ENCODE data around the gene DYNLT4.
A peak's percentile ranks its signal among the peaks of the same experiment; 100 is the strongest.
"Not testable (repeated sequence)": the region's sequence is repeated elsewhere in the genome, so short reads cannot be mapped to it uniquely, and the experiment has no call there.

The DYNLT4 gene

DNA sequence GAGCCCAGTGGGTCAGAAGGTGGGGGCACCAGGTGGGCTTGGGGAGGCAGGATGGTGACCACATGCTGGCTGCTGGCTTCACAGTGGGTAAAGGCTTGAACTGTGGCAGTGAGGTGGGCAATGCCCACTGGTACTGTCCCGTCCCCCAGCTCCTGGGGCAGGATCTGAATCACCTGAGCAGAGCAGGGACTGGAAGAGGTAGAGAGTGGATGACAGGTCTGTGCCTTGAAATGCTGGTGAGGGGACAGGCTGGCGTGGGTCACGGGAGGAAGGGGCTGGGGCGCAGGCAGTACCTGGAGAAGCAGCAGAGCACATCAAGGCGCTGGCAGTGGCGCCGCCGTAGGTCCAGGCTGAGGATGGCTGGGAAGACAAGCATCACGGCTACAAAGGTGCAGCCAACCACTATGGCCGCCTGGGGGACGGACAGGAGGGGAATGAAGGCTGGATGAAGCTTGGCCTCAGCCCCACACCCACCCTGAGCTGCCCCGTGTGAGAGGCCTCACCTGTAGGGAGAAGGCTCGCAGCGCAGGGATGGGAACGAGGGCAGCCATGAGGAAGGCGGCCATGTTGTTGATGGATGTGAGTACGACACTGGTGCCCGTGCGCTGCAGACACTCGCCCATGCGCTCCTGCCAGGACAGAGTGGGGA is 21.0 kb upstream of the DYNLT4 start:
- DNase-seq, result no peak

DNA sequence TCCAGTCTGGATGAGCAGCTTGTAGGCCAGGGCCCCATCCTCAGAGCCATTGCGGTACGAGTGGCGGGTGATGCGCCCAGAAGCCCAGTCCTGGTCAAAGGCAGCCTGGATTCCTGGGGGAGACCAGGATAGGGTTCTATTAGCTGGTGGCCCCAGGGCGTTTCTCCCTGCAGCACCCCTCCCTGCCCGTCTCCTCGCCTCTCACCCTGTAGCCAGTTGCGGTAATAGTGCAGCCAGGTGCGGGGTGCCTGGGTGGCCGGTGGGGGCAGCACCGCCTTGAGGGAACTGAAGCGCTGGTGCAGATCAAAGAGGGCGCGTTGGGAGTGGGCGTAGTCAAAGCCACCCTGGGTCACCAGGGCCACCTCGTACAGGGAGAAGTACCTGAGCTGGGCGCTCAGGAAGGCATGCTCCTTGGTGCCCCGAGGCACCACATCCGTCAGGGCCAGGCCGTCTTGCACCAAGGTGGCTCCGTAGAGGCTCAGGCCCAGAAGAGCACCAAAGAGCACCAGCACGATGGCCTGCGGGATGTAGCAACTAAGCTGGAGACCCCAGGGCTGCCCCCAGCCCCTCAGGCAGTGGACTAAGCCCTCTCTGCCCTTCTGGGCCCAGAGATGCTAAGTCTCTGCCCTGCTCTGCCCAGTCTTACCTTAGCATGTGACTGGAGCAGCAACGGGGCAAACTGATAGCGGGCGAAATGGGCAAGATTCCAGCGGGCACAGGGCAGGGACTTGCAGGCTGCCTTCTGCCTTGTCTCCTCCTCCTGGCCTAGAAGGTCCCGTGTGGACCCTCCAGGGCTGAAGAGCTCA is 20.2 kb upstream of the DYNLT4 start:
- DNase-seq, result no peak

DNA sequence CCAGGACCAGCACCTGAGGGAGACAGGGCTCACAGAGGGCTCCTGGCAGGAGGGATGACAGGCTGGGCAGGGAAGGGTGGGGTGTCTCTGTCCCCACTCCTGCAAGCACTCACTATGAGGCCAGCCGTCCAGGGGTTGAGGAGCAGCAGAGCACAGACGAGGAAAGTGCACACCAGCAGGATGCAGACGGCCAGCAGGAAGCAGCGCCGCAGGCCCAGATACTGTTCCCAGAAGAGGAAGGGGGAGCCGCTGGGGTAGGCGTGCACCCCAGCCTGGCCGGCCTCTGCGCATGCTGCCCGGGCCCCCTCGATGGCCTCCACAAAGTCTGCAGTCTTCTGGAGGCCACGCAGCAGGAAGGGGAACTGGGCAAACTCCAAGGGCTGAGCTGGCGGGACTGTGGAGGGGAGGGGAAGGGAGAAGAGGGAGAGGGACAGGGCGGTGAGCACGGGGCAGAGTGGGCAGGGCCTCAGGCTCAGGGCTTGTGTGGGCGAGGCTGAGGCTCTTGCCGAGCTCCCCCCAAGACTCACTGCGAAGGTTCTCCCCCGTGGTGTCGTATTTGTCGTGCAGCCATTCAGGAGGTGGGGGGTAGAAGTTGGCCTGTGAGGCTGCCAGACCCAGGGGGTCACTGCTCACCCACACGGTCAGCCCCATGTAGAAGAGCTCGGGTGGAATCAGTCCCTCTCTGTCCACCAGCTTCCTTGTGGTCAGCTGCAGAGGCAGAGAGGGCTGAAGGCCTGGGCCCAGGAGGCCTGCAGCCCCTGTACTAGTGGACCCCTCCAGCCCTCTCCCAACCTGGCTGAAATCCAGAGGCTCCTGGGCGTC is 19.4 kb upstream of the DYNLT4 start:
- DNase-seq, result peak; percentile 27 to 75

DNA sequence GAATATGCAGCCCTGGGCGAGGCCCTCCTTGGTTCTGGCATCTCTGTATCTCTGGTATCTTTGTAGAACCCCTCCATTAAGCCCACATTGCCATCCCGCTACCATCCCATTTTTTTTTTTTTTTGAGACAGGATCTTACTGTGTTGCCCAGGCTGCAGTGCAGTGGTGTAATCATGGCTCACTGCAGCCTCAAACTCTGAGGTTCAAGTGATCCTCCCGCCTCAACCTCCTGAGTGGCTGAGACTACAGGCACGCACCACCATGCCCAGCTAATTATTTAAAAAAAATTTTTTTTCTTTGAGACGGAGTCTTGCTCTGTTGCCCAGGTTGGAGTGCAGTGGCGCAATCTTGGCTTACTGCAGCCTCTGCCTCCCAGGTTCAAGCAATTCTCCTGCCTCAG is 17.2 kb upstream of the DYNLT4 start:
- not testable (repeated sequence) for DNase-seq

DNA sequence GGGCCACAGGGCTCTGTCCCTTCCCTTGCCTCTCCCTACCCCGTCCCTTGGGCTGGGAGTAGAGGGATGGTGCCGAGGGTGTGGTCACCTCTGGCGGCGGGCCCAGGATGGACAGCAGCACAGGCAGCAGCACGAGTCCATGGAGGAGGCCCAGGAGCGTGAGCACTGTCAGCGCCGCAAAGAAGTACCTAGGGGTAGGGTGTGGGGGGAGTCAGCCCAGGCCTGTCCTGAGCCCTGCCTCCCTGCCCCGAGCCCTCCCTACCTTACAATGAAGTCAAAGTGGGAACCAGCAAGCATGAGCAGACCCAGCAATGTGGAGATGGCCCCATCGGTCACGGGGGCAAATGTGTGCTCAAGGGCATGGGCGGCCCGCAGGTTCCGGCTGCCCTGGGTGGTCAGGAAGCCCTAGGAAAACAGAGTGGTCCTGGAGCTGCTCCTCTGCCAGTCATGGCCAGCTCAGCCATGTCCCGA is 15.9 kb upstream of the DYNLT4 start:
- no peak for DNase-seq

DNA sequence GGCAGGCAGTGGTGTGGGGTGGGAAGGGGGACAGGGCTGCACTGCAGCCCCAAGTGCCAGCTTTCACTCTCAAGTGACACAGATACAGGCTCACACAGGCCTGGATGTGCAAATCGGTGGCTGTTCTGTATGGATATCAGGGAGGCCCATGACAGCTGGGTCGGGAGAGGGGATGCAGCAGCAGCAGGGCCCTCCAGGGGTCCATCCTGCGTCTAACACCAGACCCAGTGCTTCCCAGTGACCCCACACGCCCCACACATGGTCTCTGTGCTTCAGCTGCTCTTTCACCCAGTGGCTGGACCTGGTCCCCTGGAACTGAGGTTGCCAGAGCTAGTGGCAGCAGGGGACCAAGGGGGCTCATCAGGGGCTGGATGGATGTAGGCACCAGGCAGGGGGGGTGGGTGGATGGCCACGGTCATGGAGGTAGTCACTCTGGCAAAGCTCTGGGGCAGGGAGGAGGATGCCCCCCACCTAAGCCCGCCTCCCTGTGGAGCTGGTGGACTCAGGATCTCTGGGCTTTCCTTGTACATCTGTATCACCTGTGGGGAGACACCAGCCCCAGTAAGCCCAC is 15.1 kb upstream of the DYNLT4 start:
- DNase-seq, result no peak

DNA sequence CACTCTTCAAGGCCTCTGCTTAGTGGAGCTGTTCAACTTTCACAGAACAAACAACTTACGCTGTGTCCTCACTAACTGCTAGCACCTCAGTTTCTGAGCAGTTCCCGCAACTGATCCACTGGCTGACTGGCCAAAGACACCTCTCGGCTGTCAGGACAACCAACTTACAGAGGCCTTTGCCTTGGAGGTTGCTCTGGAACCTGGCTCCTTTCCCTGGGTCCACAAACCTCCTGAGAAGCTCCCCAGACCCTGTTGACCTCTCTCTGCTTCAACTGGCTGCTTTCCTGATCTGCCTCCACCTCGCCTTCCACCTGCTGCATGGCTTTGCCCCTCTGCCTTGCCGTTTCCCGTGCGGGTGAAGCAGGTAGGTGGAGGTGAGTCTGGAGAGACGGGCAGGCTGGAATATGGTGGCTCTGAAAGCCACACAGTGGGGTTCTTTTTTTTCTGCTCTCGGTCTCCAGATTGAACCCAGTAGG is 14.1 kb upstream of the DYNLT4 start:
- no peak for DNase-seq

DNA sequence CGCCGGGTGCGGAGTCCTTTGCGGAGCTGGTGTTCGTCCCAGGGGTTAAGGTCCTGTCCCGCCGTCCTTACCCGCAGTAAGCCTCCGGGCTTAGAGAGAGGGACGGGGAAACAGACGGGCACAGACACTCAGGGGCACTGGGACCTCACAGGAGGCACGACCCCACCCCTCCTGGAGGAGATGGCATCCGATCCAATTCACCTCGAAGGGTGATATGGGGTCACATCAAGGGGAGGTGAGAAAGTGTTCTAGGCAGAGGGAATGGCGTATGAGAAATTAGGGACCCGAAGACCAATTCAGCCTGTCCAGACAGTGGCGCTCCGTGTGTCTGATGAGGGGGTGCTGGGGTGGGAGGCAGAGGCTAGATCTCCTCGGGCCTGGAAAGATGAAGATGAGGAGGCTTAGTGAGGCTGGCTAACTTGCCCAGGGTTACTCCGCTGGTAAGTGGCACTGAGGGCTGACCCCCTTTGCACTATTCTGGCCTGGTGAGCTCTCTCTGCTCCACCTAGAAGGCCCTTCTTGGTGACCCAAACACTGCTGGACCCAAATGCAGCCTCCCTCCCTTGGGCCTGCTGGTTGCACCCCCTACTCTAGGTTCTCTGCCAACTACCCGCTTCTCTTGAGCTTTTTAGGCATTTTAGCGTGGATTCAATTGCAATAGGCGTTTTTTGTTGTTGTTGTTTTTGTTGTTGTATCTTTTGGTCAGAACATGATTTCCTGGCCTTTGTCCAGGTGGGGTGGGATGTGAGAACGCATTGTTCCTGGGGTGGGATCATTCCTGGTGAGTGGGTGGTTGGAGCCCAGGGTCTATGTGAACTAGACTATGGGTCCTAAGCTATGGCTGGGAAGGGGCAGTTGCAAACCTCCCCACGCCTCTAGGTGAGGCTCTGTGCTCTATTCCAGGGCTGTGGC is 13.4 kb upstream of the DYNLT4 start:
- DNase-seq, result peak in 1 of 2 donors; percentile 79

DNA sequence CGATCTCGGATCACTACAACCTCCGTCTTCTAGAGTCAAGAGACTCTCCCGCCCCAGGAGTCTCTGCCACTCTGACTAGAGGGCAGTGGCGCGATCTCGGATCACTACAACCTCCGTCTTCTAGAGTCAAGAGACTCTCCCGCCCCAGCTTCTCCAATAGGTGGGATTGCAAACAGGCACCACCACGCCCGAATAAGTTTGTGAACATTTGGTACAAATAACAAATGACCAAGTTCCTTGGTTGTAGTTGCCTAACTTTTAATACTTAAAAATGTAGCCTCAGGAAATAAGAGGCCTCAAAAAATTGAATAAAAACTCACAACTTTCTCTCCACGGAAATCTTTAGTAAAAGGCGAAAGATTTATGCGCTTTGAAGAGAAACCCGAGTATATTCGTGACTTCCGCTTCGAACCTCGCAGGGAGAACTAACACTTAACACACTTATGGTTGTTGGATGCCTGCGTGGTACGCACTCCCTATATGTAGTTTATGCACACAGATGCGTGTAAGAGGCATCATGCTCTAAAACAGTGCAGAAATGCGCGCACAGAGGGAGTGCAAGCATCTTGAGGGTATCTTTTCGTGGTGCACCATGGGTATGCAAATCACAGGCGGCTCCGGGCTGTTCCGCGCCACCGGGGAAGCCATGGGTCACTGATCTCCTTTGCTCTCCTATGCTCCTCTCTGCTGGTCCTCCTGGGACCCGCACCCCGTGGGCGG is 12.6 kb upstream of the DYNLT4 start:
- peak; percentile 86 to 90 for DNase-seq

DNA sequence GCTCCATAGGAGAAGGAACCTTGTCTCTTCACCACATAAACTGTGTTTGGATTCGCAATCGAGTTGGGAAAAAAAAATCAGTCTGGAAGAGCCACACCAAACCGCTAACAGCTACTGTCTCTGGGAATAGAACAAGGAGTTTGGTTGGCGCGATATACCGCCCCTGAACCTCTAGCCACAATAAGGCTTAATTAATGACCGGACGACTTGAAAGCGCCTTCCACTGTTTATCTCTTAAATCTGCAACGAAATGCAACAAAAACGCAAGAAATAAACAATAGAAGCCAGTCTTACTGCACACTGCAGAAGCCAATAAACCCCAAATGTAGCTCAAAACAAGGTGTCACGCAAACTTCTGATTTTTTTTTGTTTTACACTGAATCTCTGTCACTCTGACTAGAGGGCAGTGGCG is 12.1 kb upstream of the DYNLT4 start:
- no peak for DNase-seq

DNA sequence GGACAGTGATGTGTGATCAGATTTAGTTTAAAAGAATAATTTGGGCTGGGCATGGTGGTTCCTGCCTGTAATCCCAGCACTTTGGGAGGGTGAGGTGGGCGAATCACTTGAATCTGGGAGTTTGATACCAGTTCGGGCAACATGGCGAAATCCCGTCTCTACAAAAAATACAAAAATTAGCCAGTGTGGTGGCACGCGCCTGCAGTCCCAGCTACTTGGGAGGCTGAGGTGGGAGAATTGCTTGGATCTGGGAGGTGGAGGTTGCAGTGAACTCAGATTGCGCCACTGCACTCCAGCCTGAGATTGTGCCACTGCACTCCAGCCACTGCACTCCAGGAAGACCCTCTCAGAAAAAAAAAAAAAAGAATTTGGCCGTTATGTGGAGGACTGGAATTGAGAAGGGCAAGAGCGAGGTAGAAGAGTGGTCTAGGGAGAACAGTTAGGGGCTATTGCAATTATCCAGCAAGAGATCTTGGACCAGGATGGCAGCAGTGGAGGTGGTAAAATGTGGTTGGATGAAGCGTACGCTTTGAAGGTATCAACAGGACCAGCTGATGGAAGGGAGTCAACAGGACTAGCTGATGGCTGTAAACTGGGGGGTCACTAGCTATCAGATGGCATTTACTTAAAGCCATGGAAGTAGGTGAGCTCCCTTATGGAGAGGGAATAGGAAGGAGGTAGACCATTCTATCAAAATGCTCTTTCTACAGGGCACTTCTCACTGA is 10.8 kb upstream of the DYNLT4 start:
- DNase-seq, result no peak

DNA sequence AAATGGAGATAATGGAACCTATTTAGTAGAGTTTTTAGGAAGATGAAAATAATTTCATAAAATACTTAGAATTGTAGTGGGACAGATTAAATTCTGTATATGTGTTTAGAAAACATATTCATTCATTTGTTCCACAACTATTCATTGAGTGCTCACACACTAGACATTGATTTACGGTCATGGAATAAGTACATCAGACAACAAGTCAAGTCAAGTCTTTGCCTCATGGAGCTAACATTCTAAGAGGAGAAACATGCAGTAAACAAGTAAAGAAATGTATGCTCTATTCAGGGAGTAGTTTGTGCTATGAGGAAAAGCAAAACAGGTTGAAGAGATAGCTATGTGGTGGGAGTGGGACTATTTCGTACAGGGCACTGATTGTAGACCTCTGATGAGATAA is 10.2 kb upstream of the DYNLT4 start:
- no peak for DNase-seq

DNA sequence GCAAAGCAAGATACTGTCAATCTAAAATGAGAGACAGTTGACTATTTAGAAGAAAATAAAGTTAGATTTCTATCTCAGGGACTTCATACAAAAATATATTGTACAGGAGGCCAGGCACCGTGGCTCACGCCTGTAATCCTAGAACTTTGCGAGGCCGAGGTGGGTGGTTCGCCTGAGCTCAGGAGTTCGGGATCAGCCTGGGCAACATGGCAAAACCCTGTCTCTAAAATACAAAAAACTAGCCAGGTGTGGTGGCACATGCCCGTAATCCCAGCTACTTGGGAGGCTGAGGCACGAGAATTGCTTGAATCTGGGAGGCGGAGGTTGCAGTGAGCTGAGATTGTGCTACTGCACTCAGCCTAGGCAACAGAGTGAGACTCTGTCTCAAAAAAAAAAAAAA is 8.8 kb upstream of the DYNLT4 start:
- not testable (repeated sequence) for DNase-seq

DNA sequence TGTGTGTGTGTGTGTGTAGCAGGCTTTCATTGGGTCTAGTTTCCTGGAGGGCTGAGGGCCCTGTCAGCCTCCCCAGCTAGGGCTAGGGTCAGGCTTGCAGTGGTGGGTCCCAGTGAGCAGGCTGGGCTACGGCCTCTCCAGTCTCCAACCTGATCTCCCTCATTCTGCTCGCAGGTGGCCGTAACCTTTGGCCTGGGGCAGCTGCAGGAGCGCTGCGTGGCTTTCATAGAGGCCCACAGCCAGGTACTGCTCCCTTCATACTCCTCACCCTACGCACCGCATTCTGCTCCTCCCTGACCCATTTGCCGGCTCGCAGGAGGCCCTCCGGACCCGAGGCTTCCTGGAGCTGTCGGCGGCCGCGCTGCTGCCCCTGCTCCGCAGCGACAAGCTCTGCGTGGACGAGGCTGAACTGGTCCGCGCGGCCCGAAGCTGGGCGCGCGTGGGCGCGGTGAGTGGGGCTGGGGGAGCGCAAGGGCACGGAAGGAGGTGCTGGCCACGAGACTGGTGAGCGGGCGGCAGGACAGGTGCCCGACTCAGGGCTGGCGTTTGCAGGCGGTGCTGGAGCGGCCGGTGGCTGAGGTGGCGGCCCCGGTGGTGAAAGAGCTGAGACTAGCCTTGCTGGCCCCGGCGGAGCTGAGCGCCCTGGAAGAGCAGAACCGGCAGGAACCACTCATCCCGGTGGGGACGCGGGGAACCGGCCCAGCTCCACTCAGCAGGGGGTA is 5.8 kb upstream of the DYNLT4 start:
- DNase-seq, result no peak

DNA sequence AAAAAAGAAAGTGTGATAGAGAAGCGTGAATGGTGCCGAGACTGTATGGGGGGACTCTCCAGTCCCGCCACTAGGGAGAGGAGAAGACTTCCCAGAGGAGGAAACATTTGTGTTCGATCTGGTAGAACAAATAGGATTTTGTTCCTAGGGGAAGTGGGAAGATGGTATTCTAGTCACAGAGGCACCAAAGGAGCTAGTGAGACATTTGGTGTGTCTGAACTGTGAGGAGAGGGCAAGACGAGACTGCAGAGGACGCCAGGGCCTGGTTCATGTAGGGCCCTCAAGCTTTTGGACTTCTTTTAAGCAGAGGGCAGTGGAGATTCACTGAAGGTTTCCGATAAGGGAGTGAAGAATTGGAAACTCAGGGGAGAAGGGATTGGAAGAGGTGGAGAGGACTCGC is 4.1 kb upstream of the DYNLT4 start:
- no peak for DNase-seq

DNA sequence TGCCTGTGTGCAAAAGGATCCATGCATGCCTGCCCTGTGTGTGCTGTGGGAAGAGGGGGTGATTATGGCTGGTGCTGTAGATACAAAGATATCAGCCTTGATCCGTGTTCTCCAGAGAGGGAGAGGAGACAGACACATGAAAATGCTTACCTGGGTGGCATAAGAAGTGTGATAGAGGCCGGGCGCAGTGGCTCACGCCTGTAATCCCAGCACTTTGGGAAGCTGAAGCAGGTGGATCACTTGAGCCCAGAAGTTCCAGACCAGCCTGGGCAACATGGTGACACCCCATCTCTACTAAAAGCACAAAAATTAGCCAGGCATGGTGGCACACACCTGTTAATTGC is 3.6 kb upstream of the DYNLT4 start:
- not testable (repeated sequence) for DNase-seq

DNA sequence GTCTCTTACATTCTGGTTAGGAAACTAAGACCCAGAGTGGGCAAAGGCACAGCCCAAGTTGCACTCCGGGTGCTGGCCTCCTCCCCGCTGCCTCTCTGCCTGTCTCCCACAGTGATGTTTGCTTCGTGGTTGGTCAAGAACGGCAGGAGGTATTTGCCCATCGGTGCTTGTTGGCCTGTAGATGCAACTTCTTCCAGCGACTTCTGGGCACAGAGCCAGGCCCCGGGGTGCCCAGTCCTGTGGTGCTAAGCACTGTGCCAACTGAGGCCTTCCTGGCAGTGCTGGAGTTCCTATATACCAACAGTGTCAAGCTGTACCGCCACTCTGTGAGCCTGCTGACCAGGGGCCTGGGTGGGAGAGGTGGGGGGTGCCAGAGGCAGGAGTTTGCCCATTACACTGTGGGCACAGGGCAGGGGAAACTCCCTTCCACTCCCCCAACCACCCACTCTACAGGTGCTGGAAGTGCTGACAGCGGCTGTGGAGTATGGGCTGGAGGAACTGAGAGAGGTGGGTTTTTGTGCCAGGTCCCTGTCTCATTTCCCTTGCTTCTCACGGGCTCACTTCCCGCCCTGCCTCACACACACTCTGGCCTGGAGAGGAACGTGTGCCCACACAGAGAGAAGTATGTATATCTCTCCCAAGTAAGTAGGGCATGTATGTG is 3.1 kb upstream of the DYNLT4 start:
- no peak for DNase-seq

DNA sequence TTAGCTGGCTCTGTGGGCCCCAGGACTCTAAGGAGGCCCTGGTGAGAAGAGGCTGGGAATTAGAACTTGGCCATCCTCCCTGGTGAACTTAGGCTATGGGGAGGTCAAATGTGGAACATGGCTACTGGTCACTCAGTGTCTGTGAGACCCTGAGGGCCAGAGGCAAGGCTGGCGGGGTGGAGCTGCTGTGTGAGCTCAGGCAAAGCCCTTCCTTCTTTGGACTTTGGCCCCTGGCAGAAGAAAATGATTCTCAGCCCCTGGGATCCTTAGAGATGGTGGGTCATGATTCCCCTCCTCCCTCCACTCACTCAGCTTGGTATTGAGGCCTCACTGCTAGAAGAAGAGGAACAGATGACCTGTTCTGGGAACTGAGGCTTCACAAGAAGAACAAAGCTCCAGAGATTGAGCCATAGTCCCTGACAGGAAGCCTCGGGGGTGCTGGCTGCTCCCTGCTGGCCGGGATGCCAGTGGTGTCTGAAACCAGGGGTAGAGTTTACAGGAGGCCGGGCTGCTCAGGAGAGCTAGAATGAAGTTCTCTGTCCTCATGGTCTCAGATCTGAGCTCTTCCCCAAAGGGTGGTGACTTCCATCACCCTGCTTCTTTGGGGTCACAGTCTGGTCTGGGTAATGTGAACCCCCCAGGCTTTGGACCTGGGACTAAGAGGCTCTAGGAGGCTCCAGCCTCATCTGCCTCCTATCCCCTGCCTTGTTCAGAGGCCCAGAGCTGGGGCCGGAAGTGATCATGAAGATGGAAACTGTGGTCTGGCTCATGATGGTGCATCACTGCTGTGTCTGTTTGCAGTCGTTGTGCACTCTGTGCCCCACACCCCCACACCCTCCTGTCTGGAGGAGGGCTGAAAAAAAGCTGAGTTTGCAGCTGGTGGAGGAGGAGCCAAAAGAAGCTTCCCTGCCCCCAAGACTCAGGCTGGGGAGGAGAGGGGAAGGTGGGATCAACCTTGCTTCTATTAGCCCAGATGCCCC is 2.1 kb upstream of the DYNLT4 start:
- DNase-seq, result peak; percentile 48 to 86
